GM23338 (cell line): ENCODE data around the gene CACNG7. TPM values are rescaled to one million over a fixed set of nuclear protein-coding genes. Genes with fewer than 3 reads are reported as not detected.

Source experiments
- ATAC-seq: fragments of 200-7000 bp; cut with Tn5 transposase; 3 replicates; pipeline ENCODE4 v1.9.1; 2020
- DNase-seq: peaks from one replicate; pipeline ENCODE4 v3.0.0-alpha.2; 2015; ENCODE audit warnings: low spot score
- H2AFZ ChIP-seq: fragments of 200-600 bp; sonication (generic); 2 replicates; pipeline ENCODE4 v1.8.0; 2016; ENCODE audit warnings: antibody characterized with exemption, mild to moderate bottlenecking, moderate library complexity
- H3F3A ChIP-seq: fragments of 200-600 bp; sonication (generic); replicated peaks from 2 replicates; pipeline ENCODE4 v1.8.0; 2017; ENCODE audit warnings: antibody characterized with exemption, mixed run types, low read depth
- H3K27ac ChIP-seq: fragments of 200-600 bp; sonication (generic); 2 replicates; pipeline ENCODE4 v1.6.1; 2016; ENCODE audit warnings: low read depth
- H3K27me3 ChIP-seq: fragments of 200-600 bp; sonication (generic); 2 replicates; pipeline ENCODE4 v1.8.0; 2016; ENCODE audit warnings: mild to moderate bottlenecking, mixed run types, moderate library complexity; ENCODE audit not compliant: insufficient read depth
- H3K36me3 ChIP-seq: fragments of 200-600 bp; sonication (generic); 2 replicates; pipeline ENCODE4 v1.8.0; 2016; ENCODE audit warnings: mild to moderate bottlenecking; ENCODE audit not compliant: insufficient read depth
- H3K4me1 ChIP-seq: fragments of 200-600 bp; sonication (generic); 2 replicates; pipeline ENCODE4 v1.8.0; 2016; ENCODE audit warnings: mild to moderate bottlenecking, moderate library complexity; ENCODE audit not compliant: insufficient read depth
- H3K4me2 ChIP-seq: fragments of 200-600 bp; sonication (generic); 2 replicates; pipeline ENCODE4 v1.7.1; 2017; ENCODE audit warnings: mixed run types
- H3K4me3 ChIP-seq: fragments of 200-600 bp; sonication (generic); 2 replicates; pipeline ENCODE4 v1.6.1; 2016; ENCODE audit warnings: mixed run types
- H3K79me2 ChIP-seq: fragments of 200-600 bp; sonication (generic); replicated peaks from 2 replicates; pipeline ENCODE4 v1.8.0; 2017; ENCODE audit warnings: mild to moderate bottlenecking; ENCODE audit not compliant: insufficient read depth
- H3K9me2 ChIP-seq: fragments of 200-600 bp; sonication (generic); 2 replicates; pipeline ENCODE4 v1.8.0; 2017; ENCODE audit not compliant: insufficient read depth
- H4K20me1 ChIP-seq: fragments of 200-600 bp; sonication (generic); replicated peaks from 2 replicates; pipeline ENCODE4 v1.8.0; 2017; ENCODE audit warnings: mild to moderate bottlenecking; ENCODE audit not compliant: insufficient read depth
- H3K27ac Mint-ChIP-seq: 2 replicates; pipeline ENCODE4 v1.8.0; 2020; ENCODE audit warnings: inconsistent platforms, mild to moderate bottlenecking, moderate library complexity, mixed read lengths
- H3K27me3 Mint-ChIP-seq: 3 replicates; pipeline ENCODE4 v1.8.0; 2022; ENCODE audit warnings: low read depth, mild to moderate bottlenecking, moderate library complexity, mixed read lengths, inconsistent platforms; ENCODE audit not compliant: insufficient read depth, poor library complexity
- H3K36me3 Mint-ChIP-seq: 3 replicates; pipeline ENCODE4 v1.8.0; 2021; ENCODE audit warnings: low read depth, mild to moderate bottlenecking, inconsistent platforms, moderate library complexity, mixed read lengths
- H3K4me1 Mint-ChIP-seq: 3 replicates; pipeline ENCODE4 v1.8.0; 2020; ENCODE audit warnings: mild to moderate bottlenecking, inconsistent platforms, mixed read lengths
- H3K4me3 Mint-ChIP-seq: 3 replicates; pipeline ENCODE4 v1.8.0; 2021; ENCODE audit warnings: moderate library complexity, mild to moderate bottlenecking, inconsistent platforms, mixed read lengths
- H3K9me3 Mint-ChIP-seq: 3 replicates; pipeline ENCODE4 v1.8.0; 2020; ENCODE audit warnings: moderate library complexity, mild to moderate bottlenecking, inconsistent platforms, mixed read lengths
- EZH2 ChIP-seq: fragments of 200-600 bp; sonication (generic); IDR thresholded peaks from one replicate; pipeline ENCODE4 v1.8.0; 2017; ENCODE audit warnings: antibody characterized with exemption, mild to moderate bottlenecking, low read depth; ENCODE audit not compliant: unreplicated experiment
- JUNB ChIP-seq: IDR thresholded peaks from one replicate; pipeline ENCODE4 v1.6.1; 2016; ENCODE audit warnings: antibody characterized with exemption; ENCODE audit not compliant: unreplicated experiment
- NANOG ChIP-seq: IDR thresholded peaks from 2 replicates; pipeline ENCODE4 v1.6.1; 2016; ENCODE audit warnings: antibody characterized with exemption, borderline replicate concordance
- POLR2AphosphoS5 ChIP-seq: IDR thresholded peaks from 2 replicates; pipeline ENCODE4 v1.6.1; 2016; ENCODE audit warnings: antibody characterized with exemption, low read depth
- STAT1 ChIP-seq: IDR thresholded peaks from one replicate; pipeline ENCODE4 v1.6.1; 2016; ENCODE audit warnings: antibody characterized with exemption; ENCODE audit not compliant: unreplicated experiment
- ZNF114 ChIP-seq: fragments of 250-450 bp; sonication (Bioruptor Pico); IDR thresholded peaks from 2 replicates; pipeline ENCODE4 v1.5.0; 2020; ENCODE audit warnings: mild to moderate bottlenecking, moderate library complexity
- polyA plus RNA-seq: library from polyadenylated mRNA; unstranded; fragments of >200 nt; fragmentation: Nextera tagmentation; extraction: Ambion mirVana; gene quantifications from 2 replicates; pipeline ENCODE4 v1.2.1, GENCODE V29; 2016
- total RNA-seq: library from RNA; depleted of rRNA; stranded (reverse); fragments of >200 nt; shearing (Covaris generic); gene quantifications from 2 replicates; pipeline ENCODE4 v1.2.3, GENCODE V29; 2014
- TF ChIP-seq, protein P1 (sequence below), 2 experiments: fragments of 200-600 bp in 1 of 2; sonication (generic) in 1 of 2; conservative IDR thresholded peaks; 2 replicates each; pipeline versions ENCODE4 v1.5.1 to v1.6.1; 2016 to 2017; ENCODE audit warnings: antibody characterized with exemption in 2 of 2, low read depth in 2 of 2, mild to moderate bottlenecking in 2 of 2, moderate library complexity in 1 of 2
- TF ChIP-seq, protein P2 (sequence below): fragments of 250-450 bp; sonication (Bioruptor Pico); IDR thresholded peaks from 2 replicates; pipeline ENCODE4 v1.5.0; 2020; ENCODE audit warnings: mild to moderate bottlenecking, moderate library complexity
- TF ChIP-seq, protein P3 (sequence below): IDR thresholded peaks from one replicate; pipeline ENCODE4 v1.6.1; 2018; ENCODE audit warnings: antibody characterized with exemption; ENCODE audit not compliant: unreplicated experiment

Gene CACNG7
- total and polyA plus RNA-seq, 2 experiments from 2014 or later = 9.8 to 15.6 TPM

DNA sequence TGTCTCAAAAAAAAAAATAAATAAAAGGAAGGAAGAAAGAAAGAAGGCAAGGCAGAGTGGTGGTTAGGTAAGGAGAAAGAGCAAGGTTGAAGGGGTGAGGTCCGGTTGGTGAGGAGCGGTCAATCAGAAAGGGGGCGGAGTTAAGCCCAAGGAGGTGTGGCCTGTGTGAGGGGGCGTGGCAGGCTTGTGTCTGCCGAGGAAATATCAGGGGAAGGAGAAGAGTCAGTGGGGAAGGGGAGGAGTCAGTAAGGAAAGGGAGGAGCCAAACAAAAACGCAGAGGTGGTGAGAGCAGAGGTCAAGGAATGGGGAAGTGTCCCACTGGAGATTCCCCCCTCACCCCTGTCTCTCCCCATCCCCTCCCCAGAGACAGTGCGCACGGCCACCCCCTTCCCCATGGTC is 5.9 kb downstream of the CACNG7 start (continued):
- TF ChIP-seq, protein P1, sequence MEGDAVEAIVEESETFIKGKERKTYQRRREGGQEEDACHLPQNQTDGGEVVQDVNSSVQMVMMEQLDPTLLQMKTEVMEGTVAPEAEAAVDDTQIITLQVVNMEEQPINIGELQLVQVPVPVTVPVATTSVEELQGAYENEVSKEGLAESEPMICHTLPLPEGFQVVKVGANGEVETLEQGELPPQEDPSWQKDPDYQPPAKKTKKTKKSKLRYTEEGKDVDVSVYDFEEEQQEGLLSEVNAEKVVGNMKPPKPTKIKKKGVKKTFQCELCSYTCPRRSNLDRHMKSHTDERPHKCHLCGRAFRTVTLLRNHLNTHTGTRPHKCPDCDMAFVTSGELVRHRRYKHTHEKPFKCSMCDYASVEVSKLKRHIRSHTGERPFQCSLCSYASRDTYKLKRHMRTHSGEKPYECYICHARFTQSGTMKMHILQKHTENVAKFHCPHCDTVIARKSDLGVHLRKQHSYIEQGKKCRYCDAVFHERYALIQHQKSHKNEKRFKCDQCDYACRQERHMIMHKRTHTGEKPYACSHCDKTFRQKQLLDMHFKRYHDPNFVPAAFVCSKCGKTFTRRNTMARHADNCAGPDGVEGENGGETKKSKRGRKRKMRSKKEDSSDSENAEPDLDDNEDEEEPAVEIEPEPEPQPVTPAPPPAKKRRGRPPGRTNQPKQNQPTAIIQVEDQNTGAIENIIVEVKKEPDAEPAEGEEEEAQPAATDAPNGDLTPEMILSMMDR (conservative IDR thresholded peaks at IDR 0.05; ENCODE audit: low read depth in 2 of 2) = no peak
- TF ChIP-seq JUNB (no peak), POLR2AphosphoS5 (no peak), ZNF114 (CRISPR knock-in tag) (no peak), NANOG (no peak), EZH2 (no peak), STAT1 (no peak)
- TF ChIP-seq, protein P2, sequence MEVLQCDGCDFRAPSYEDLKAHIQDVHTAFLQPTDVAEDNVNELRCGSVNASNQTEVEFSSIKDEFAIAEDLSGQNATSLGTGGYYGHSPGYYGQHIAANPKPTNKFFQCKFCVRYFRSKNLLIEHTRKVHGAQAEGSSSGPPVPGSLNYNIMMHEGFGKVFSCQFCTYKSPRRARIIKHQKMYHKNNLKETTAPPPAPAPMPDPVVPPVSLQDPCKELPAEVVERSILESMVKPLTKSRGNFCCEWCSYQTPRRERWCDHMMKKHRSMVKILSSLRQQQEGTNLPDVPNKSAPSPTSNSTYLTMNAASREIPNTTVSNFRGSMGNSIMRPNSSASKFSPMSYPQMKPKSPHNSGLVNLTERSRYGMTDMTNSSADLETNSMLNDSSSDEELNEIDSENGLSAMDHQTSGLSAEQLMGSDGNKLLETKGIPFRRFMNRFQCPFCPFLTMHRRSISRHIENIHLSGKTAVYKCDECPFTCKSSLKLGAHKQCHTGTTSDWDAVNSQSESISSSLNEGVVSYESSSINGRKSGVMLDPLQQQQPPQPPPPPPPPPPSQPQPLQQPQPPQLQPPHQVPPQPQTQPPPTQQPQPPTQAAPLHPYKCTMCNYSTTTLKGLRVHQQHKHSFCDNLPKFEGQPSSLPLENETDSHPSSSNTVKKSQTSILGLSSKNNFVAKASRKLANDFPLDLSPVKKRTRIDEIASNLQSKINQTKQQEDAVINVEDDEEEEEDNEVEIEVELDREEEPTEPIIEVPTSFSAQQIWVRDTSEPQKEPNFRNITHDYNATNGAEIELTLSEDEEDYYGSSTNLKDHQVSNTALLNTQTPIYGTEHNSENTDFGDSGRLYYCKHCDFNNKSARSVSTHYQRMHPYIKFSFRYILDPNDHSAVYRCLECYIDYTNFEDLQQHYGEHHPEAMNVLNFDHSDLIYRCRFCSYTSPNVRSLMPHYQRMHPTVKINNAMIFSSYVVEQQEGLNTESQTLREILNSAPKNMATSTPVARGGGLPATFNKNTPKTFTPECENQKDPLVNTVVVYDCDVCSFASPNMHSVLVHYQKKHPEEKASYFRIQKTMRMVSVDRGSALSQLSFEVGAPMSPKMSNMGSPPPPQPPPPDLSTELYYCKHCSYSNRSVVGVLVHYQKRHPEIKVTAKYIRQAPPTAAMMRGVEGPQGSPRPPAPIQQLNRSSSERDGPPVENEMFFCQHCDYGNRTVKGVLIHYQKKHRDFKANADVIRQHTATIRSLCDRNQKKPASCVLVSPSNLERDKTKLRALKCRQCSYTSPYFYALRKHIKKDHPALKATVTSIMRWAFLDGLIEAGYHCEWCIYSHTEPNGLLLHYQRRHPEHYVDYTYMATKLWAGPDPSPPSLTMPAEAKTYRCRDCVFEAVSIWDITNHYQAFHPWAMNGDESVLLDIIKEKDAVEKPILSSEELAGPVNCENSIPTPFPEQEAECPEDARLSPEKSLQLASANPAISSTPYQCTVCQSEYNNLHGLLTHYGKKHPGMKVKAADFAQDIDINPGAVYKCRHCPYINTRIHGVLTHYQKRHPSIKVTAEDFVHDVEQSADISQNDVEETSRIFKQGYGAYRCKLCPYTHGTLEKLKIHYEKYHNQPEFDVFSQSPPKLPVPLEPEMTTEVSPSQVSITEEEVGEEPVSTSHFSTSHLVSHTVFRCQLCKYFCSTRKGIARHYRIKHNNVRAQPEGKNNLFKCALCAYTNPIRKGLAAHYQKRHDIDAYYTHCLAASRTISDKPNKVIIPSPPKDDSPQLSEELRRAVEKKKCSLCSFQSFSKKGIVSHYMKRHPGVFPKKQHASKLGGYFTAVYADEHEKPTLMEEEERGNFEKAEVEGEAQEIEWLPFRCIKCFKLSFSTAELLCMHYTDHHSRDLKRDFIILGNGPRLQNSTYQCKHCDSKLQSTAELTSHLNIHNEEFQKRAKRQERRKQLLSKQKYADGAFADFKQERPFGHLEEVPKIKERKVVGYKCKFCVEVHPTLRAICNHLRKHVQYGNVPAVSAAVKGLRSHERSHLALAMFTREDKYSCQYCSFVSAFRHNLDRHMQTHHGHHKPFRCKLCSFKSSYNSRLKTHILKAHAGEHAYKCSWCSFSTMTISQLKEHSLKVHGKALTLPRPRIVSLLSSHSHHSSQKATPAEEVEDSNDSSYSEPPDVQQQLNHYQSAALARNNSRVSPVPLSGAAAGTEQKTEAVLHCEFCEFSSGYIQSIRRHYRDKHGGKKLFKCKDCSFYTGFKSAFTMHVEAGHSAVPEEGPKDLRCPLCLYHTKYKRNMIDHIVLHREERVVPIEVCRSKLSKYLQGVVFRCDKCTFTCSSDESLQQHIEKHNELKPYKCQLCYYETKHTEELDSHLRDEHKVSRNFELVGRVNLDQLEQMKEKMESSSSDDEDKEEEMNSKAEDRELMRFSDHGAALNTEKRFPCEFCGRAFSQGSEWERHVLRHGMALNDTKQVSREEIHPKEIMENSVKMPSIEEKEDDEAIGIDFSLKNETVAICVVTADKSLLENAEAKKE (CRISPR knock-in tag) = no peak

DNA sequence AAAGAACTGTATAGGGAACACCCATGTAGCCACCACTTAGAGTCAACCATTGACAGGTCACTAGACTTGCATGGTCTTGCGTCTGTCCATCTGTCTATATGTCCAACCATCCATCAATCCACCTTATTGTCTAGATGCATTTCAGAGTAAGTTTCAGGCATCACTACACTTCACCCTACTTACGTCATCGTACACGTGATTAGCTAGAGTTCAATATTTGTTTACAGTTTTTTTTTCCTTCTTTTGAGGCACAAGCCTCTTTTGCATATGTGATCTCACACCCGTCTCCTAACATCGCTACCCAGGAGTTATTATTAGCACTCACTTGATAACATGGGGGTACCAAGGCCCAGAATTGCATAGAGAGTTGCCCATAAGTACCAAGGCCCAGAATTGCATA is 6.9 kb downstream of the CACNG7 start:
- Histone ChIP-seq H3K79me2 (peaks cover 31% of the 10 kb centered on the region), H3K4me3 (no peak overlapping the region), H3K4me1 (no peaks in the 10 kb centered on the region; the same call in 1 of the 2 replicates), H3F3A (peaks cover 15% of the 10 kb centered on the region; the same call in 1 of the 2 replicates), H2AFZ (no peak overlapping the region), H3K27me3 (0 out of 2 replicates have a peak, but pooled peaks cover 4% of the 10 kb centered on the region), H4K20me1 (peaks cover 7% of the 10 kb centered on the region), H3K9me2 (no peaks in the 10 kb centered on the region), H3K27ac (no peak overlapping the region), H3K36me3 (peaks cover 32% of the 10 kb centered on the region), H3K4me2 (no peak overlapping the region)
- Mint-ChIP-seq H3K27ac (no peak overlapping the region), H3K9me3 (peaks cover 3% of the 10 kb centered on the region; the same call in 2 of the 3 replicates), H3K4me3 (no peak overlapping the region), H3K36me3 (peaks cover 75% of the 10 kb centered on the region), H3K27me3 (peaks cover 12% of the 10 kb centered on the region), H3K4me1 (peaks cover 10% of the 10 kb centered on the region)
- no peak for ATAC-seq
- no peak for DNase-seq
- no peak for TF ChIP-seq ZNF114 (CRISPR knock-in tag)
- TF ChIP-seq, protein P3, sequence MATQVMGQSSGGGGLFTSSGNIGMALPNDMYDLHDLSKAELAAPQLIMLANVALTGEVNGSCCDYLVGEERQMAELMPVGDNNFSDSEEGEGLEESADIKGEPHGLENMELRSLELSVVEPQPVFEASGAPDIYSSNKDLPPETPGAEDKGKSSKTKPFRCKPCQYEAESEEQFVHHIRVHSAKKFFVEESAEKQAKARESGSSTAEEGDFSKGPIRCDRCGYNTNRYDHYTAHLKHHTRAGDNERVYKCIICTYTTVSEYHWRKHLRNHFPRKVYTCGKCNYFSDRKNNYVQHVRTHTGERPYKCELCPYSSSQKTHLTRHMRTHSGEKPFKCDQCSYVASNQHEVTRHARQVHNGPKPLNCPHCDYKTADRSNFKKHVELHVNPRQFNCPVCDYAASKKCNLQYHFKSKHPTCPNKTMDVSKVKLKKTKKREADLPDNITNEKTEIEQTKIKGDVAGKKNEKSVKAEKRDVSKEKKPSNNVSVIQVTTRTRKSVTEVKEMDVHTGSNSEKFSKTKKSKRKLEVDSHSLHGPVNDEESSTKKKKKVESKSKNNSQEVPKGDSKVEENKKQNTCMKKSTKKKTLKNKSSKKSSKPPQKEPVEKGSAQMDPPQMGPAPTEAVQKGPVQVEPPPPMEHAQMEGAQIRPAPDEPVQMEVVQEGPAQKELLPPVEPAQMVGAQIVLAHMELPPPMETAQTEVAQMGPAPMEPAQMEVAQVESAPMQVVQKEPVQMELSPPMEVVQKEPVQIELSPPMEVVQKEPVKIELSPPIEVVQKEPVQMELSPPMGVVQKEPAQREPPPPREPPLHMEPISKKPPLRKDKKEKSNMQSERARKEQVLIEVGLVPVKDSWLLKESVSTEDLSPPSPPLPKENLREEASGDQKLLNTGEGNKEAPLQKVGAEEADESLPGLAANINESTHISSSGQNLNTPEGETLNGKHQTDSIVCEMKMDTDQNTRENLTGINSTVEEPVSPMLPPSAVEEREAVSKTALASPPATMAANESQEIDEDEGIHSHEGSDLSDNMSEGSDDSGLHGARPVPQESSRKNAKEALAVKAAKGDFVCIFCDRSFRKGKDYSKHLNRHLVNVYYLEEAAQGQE = no peak
